ENCODE results near the gene ZNF862.
A peak's percentile ranks its signal among the peaks of the same experiment; 100 is the strongest.
"Not testable (repeated sequence)": the region's sequence is repeated elsewhere in the genome, so short reads cannot be mapped to it uniquely, and the experiment has no call there.

ZNF862 gene

GRCh38 chr7:149825567-149826343 is 12.4 kb upstream of the ZNF862 start:
- H3K27ac ChIP-seq = peak overlapping the region; percentile 4; the same call in 1 of the 2 replicates
- TF ChIP-seq ZFX (IDR thresholded peaks at IDR 0.05) = no peak
- TF ChIP-seq CTCF (conservative IDR thresholded peaks at IDR 0.05) = no peak

- TF ChIP-seq CTCF (conservative IDR thresholded peaks at IDR 0.05) = no peak
- no peak for TF ChIP-seq ZFX (IDR thresholded peaks at IDR 0.05)
- H3K27ac ChIP-seq = peak overlapping the region; percentile 4; the same call in 1 of the 2 replicates
Measured at GRCh38 chr7:149826344-149827088, 11.7 kb upstream of the ZNF862 start.

GRCh38 chr7:149827089-149827981 is 10.8 kb upstream of the ZNF862 start:
- no peak overlapping the region for H3K27ac ChIP-seq
- no peak for TF ChIP-seq ZFX (IDR thresholded peaks at IDR 0.05)

- no peak for TF ChIP-seq ZFX (IDR thresholded peaks at IDR 0.05)
- no peak for TF ChIP-seq CTCF (conservative IDR thresholded peaks at IDR 0.05)
- no peak overlapping the region for H3K27ac ChIP-seq
Measured at GRCh38 chr7:149828357-149829309, 9.5 kb upstream of the ZNF862 start.

- H3K27ac ChIP-seq = not testable (repeated sequence)
Measured at GRCh38 chr7:149830527-149830926, 7.6 kb upstream of the ZNF862 start.

- TF ChIP-seq CTCF (conservative IDR thresholded peaks at IDR 0.05) (no peak), ZFX (IDR thresholded peaks at IDR 0.05) (no peak)
- no peak overlapping the region for H3K27ac ChIP-seq
Measured at GRCh38 chr7:149830997-149831740, 7.0 kb upstream of the ZNF862 start.

GRCh38 chr7:149831741-149832219 is 6.4 kb upstream of the ZNF862 start:
- TF ChIP-seq ZFX (IDR thresholded peaks at IDR 0.05) (no peak), CTCF (conservative IDR thresholded peaks at IDR 0.05) (no peak)
- no peak overlapping the region for H3K27ac ChIP-seq

All from C4-2B (cell line).